HCT116 (cell line): ENCODE data around the gene IQCM. TPM values are rescaled to one million over a fixed set of nuclear protein-coding genes. Genes with fewer than 3 reads are reported as not detected.

Source experiments
- ATAC-seq: fragments of 200-7000 bp; cut with Tn5 transposase; 2 replicates; pipeline ENCODE4 v1.9.1; 2020; ENCODE audit warnings: mild to moderate bottlenecking, moderate library complexity
- BruUV-seq: library from RNA; stranded (reverse); fragments of 400-500 nt; replicated peaks from 2 replicates; lab custom pipeline; 2021; lab: Mats Ljungman, UMichigan
- CTCF ChIA-PET: fragments of 300-600 bp; sonication (Branson Sonifier 250); formaldehyde crosslinking; loops from one replicate; lab custom pipeline; 2021; ENCODE audit warnings: antibody characterized with exemption; lab: Charles Lee
- POLR2A ChIA-PET: fragments of 300-600, 350-600 bp; sonication (Branson Sonifier 250); formaldehyde crosslinking; loops from one replicate; lab custom pipeline; 2021; ENCODE audit warnings: antibody characterized with exemption; lab: Charles Lee
- RAD21 ChIA-PET, 2 experiments: fragments of 300-600 bp; sonication (Branson Sonifier 250); formaldehyde crosslinking; loops; one replicate each; lab custom pipeline; 2023; ENCODE audit warnings: low total read pairs in 2 of 2; ENCODE audit not compliant: uncharacterized antibody in 2 of 2, unreplicated experiment in 2 of 2, low non-redundant PET in 1 of 2; lab: Charles Lee
- DNase-seq: peaks from one replicate; pipeline ENCODE4 v3.0.0-alpha.2; 2010; ENCODE audit warnings: low read depth, low spot score
- H2AFZ ChIP-seq: fragments of 200-600 bp; shearing (Covaris generic), sonication (generic); 2 replicates; pipeline ENCODE4 v1.6.1; 2017; ENCODE audit warnings: low read depth, mixed run types, mixed read lengths, antibody characterized with exemption, low read length; ENCODE audit not compliant: poor library complexity, severe bottlenecking
- H3K27ac ChIP-seq: 2 replicates; pipeline ENCODE4 v1.5.1; 2012; ENCODE audit warnings: low read depth, low read length
- H3K27me3 ChIP-seq: fragments of 200-600 bp; sonication (generic); 2 replicates; pipeline ENCODE4 v1.6.1; 2016; ENCODE audit warnings: mixed run types, low read length, mixed read lengths; ENCODE audit not compliant: insufficient read depth
- H3K36me3 ChIP-seq, 2 experiments: fragments of 200-500 bp in 1 of 2; fragments of 200-600 bp in 1 of 2; sonication (Bioruptor generic) in 1 of 2; sonication (generic) in 1 of 2; 2 replicates each; pipeline versions ENCODE4 v1.5.1 to v1.6.1; 2014 to 2016; ENCODE audit warnings: low read length in 2 of 2, inconsistent platforms in 1 of 2, mixed read lengths in 1 of 2, mixed run types in 1 of 2; ENCODE audit not compliant: insufficient read depth in 2 of 2, control insufficient read depth in 1 of 2
- H3K4me1 ChIP-seq, 2 experiments: fragments of 200-600 bp in 1 of 2; sonication (generic) in 1 of 2; 2 replicates each; pipeline versions ENCODE4 v1.5.1 to v1.6.1; 2012 to 2017; ENCODE audit warnings: low read length in 2 of 2, inconsistent platforms in 1 of 2, mild to moderate bottlenecking in 1 of 2, mixed read lengths in 1 of 2, mixed run types in 1 of 2, moderate library complexity in 1 of 2; ENCODE audit not compliant: insufficient read depth in 2 of 2, control insufficient read depth in 1 of 2
- H3K4me2 ChIP-seq: fragments of 200-600 bp; sonication (generic); 2 replicates; pipeline ENCODE4 v1.6.1; 2017; ENCODE audit warnings: mixed run types, low read length, mixed read lengths
- H3K4me3 ChIP-seq, 2 experiments: fragments of 200-600 bp in 1 of 2; sonication (generic) in 1 of 2; replicated peaks in 1 of 2; 2 replicates each; pipeline ENCODE4 v1.5.1; 2011 to 2016; ENCODE audit warnings: low read length in 2 of 2, control low read depth in 1 of 2, low read depth in 1 of 2, mild to moderate bottlenecking in 1 of 2, mixed read lengths in 1 of 2, mixed run types in 1 of 2
- H3K79me2 ChIP-seq: fragments of 200-600 bp; sonication (generic); 2 replicates; pipeline ENCODE4 v1.6.1; 2017; ENCODE audit warnings: mild to moderate bottlenecking, mixed run types, low read length, moderate library complexity, mixed read lengths; ENCODE audit not compliant: insufficient read depth
- H3K9ac ChIP-seq: fragments of 200-600 bp; sonication (generic); 2 replicates; pipeline ENCODE4 v1.6.1; 2016; ENCODE audit warnings: low read length, mixed read lengths
- H3K9me2 ChIP-seq: fragments of 200-600 bp; sonication (generic), shearing (Covaris generic); 2 replicates; pipeline ENCODE4 v1.6.1; 2017; ENCODE audit warnings: mixed run types, mild to moderate bottlenecking, moderate library complexity; ENCODE audit not compliant: insufficient read depth
- H3K9me3 ChIP-seq, 2 experiments: fragments of 200-500 bp in 1 of 2; fragments of 200-600 bp in 1 of 2; sonication (Bioruptor generic) in 1 of 2; sonication (generic) in 1 of 2; 2 replicates each; pipeline ENCODE4 v1.6.1; 2014 to 2017; ENCODE audit warnings: low read length in 2 of 2, mixed read lengths in 2 of 2, inconsistent platforms in 1 of 2, low read depth in 1 of 2, mild to moderate bottlenecking in 1 of 2, mixed run types in 1 of 2, moderate library complexity in 1 of 2; ENCODE audit not compliant: control insufficient read depth in 1 of 2, insufficient read depth in 1 of 2
- H4K20me1 ChIP-seq: fragments of 200-600 bp; sonication (generic), shearing (Covaris generic); 2 replicates; pipeline ENCODE4 v1.6.1; 2017; ENCODE audit warnings: mixed run types, mild to moderate bottlenecking, moderate library complexity; ENCODE audit not compliant: insufficient read depth
- EGR1 ChIP-seq: IDR thresholded peaks from 2 replicates; pipeline ENCODE4 v1.6.1; 2012; ENCODE audit warnings: low read depth
- ELF1 ChIP-seq: IDR thresholded peaks from 2 replicates; pipeline ENCODE4 v1.6.1; 2012; ENCODE audit warnings: low read depth, borderline replicate concordance
- EZH2 ChIP-seq: fragments of 200-600 bp; sonication (generic); IDR thresholded peaks from 2 replicates; pipeline ENCODE4 v1.6.1; 2017; ENCODE audit warnings: antibody characterized with exemption, mixed run types
- EZH2phosphoT487 ChIP-seq: fragments of 200-600 bp; IDR thresholded peaks from 2 replicates; pipeline ENCODE4 v1.6.1; 2018; ENCODE audit warnings: antibody characterized with exemption, borderline replicate concordance
- FOSL1 ChIP-seq: IDR thresholded peaks from 2 replicates; pipeline ENCODE4 v1.6.1; 2012; ENCODE audit warnings: low read depth
- MAX ChIP-seq: IDR thresholded peaks from 2 replicates; pipeline ENCODE4 v1.6.1; 2012
- RAD21 ChIP-seq: IDR thresholded peaks from 2 replicates; pipeline ENCODE4 v1.6.1; 2012; ENCODE audit warnings: low read depth, mild to moderate bottlenecking
- REST ChIP-seq: IDR thresholded peaks from 2 replicates; pipeline ENCODE4 v1.6.1; 2012; ENCODE audit warnings: low read depth
- TCF7L2 ChIP-seq: IDR thresholded peaks from 2 replicates; pipeline ENCODE4 v1.7.0; 2011; ENCODE audit warnings: borderline replicate concordance, inconsistent platforms; ENCODE audit not compliant: insufficient read depth, insufficient read length; ENCODE audit errors: extremely low read depth
- ZFX ChIP-seq: fragments of 450-650 bp; IDR thresholded peaks from 2 replicates; pipeline ENCODE4 v1.6.1; 2017
- intact Hi-C: fragments of 100-400 bp; cut with micrococcal nuclease; formaldehyde crosslinking; loops from 2 replicates; pipeline ENCODE4 v1.10.0; 2022
- total RNA-seq: library from RNA; stranded (reverse); gene quantifications from one replicate; pipeline ENCODE4 v1.2.1, GENCODE V29; 2021; ENCODE audit not compliant: unreplicated experiment

IQCM gene
- total RNA-seq, 1 experiment from 2014 or later: 0.20 TPM

- no peak overlapping the region for H3K27ac ChIP-seq
- POLR2A ChIA-PET: no interaction called here
- RAD21 ChIA-PET: no interaction called here
- no TSS peak for BruUV-seq
- no peak for DNase-seq
- H2AFZ ChIP-seq: no peak overlapping the region
- CTCF ChIA-PET: no interaction called here
- no peaks in the 10 kb centered on the region for H3K4me1 ChIP-seq
- H4K20me1 ChIP-seq: no peaks in the 10 kb centered on the region
- H3K36me3 ChIP-seq: no peaks in the 10 kb centered on the region
- no peaks in the 10 kb centered on the region for H3K9me2 ChIP-seq
- H3K4me2 ChIP-seq: no peak overlapping the region
- no peak overlapping the region for H3K4me3 ChIP-seq
- H3K9ac ChIP-seq: no peak overlapping the region
- H3K79me2 ChIP-seq: no peaks in the 10 kb centered on the region
- H3K9me3 ChIP-seq: no peaks in the 10 kb centered on the region
- H3K27me3 ChIP-seq: no peaks in the 10 kb centered on the region
- intact Hi-C loops: no loop called here
- ATAC-seq: no peak
- TF ChIP-seq ZFX (no peak), MAX (no peak), EZH2phosphoT487 (no peak), REST (no peak), EZH2 (no peak), FOSL1 (no peak)
- TF ChIP-seq, all 23 proteins: peak for 0
Measured at GRCh38 chr4:149403081-149403480, 412.6 kb downstream of the IQCM start.

- ATAC-seq (no peak), DNase-seq (no peak)
- intact Hi-C loops: no loop called here
- ChIA-PET POLR2A (no interaction called here), CTCF (no interaction called here), RAD21 (no interaction called here)
- no peaks in the 10 kb centered on the region for H3K4me1 ChIP-seq
- no peaks in the 10 kb centered on the region for H3K27me3 ChIP-seq
- H3K79me2 ChIP-seq: no peaks in the 10 kb centered on the region
- BruUV-seq: no TSS peak
- TF ChIP-seq TCF7L2 (no peak), RAD21 (no peak), EGR1 (no peak), ELF1 (no peak)
- H3K9me2 ChIP-seq: no peaks in the 10 kb centered on the region
- H4K20me1 ChIP-seq: no peaks in the 10 kb centered on the region
- no peak overlapping the region for H3K9ac ChIP-seq
- H3K4me3 ChIP-seq: no peak overlapping the region
- no peaks in the 10 kb centered on the region for H3K36me3 ChIP-seq
- H2AFZ ChIP-seq: no peak overlapping the region
- no peak overlapping the region for H3K27ac ChIP-seq
- no peaks in the 10 kb centered on the region for H3K9me3 ChIP-seq
- no peak overlapping the region for H3K4me2 ChIP-seq
Measured at GRCh38 chr4:149398993-149399392, 416.6 kb downstream of the IQCM start.
